Mesendoderm (in vitro differentiated cells): ENCODE results near the gene CDK11A.
"Not testable (repeated sequence)": the region's sequence is repeated elsewhere in the genome, so short reads cannot be mapped to it uniquely, and the experiment has no call there.

Experiments
- DNase-seq: peaks from one replicate; pipeline ENCODE4 v3.0.0; 2013
- H2AK5ac ChIP-seq: 2 replicates; pipeline ENCODE4 v1.6.1; 2013; ENCODE audit warnings: low read length, inconsistent platforms
- H2BK120ac ChIP-seq: 2 replicates; pipeline ENCODE4 v1.6.1; 2013; ENCODE audit warnings: low read depth, mild to moderate bottlenecking, low read length, moderate library complexity, mixed read lengths
- H2BK15ac ChIP-seq: replicated peaks from 2 replicates; pipeline ENCODE4 v1.6.1; 2013; ENCODE audit warnings: low read depth, mild to moderate bottlenecking, moderate library complexity
- H2BK5ac ChIP-seq: 2 replicates; pipeline ENCODE4 v1.6.1; 2013; ENCODE audit warnings: low read length, inconsistent platforms
- H3K18ac ChIP-seq: 2 replicates; pipeline ENCODE4 v1.6.1; 2013; ENCODE audit warnings: mild to moderate bottlenecking, low read length, mixed read lengths
- H3K23ac ChIP-seq: one replicate; pipeline ENCODE4 v1.6.1; 2013; ENCODE audit warnings: low read length
- H3K27ac ChIP-seq: 2 replicates; pipeline ENCODE4 v1.5.1; 2013; ENCODE audit warnings: low read depth, mild to moderate bottlenecking, inconsistent platforms, low read length, moderate library complexity
- H3K27me3 ChIP-seq: 2 replicates; pipeline ENCODE4 v1.6.1; 2013; ENCODE audit warnings: low read length, control low read depth, mild to moderate bottlenecking, inconsistent platforms; ENCODE audit not compliant: insufficient read depth, poor library complexity
- H3K36me3 ChIP-seq: 2 replicates; pipeline ENCODE4 v1.6.1; 2013; ENCODE audit warnings: low read length, inconsistent platforms; ENCODE audit not compliant: control insufficient read depth, insufficient read depth
- H3K4ac ChIP-seq: one replicate; pipeline ENCODE4 v1.6.1; 2013; ENCODE audit warnings: low read depth, mild to moderate bottlenecking, low read length, moderate library complexity
- H3K4me1 ChIP-seq: 2 replicates; pipeline ENCODE4 v1.6.1; 2013; ENCODE audit warnings: low read depth, low read length, inconsistent platforms; ENCODE audit not compliant: control insufficient read depth
- H3K4me2 ChIP-seq: 2 replicates; pipeline ENCODE4 v1.6.1; 2013; ENCODE audit warnings: low read length
- H3K4me3 ChIP-seq: 2 replicates; pipeline ENCODE4 v1.5.1; 2013; ENCODE audit warnings: mild to moderate bottlenecking, low read length
- H3K56ac ChIP-seq: one replicate; pipeline ENCODE4 v1.6.1; 2013; ENCODE audit warnings: low read length
- H3K79me1 ChIP-seq: 2 replicates; pipeline ENCODE4 v1.6.1; 2013; ENCODE audit warnings: low read length, inconsistent platforms
- H3K79me2 ChIP-seq: 2 replicates; pipeline ENCODE4 v1.6.1; 2013; ENCODE audit warnings: mild to moderate bottlenecking, low read length; ENCODE audit not compliant: control insufficient read depth, insufficient read depth
- H3K9ac ChIP-seq: 2 replicates; pipeline ENCODE4 v1.6.1; 2013; ENCODE audit warnings: low read length, inconsistent platforms
- H4K5ac ChIP-seq: one replicate; pipeline ENCODE4 v1.6.1; 2013; ENCODE audit warnings: low read length
- H4K8ac ChIP-seq: one replicate; pipeline ENCODE4 v1.6.1; 2013; ENCODE audit warnings: low read depth, mild to moderate bottlenecking, control low read depth, low read length, moderate library complexity
- WGBS: extraction: QIAGEN DNeasy Blood & Tissue Kit; methylation state at CpG from one replicate; pipeline ENCODE4 v1.1.7; 2013; ENCODE audit warnings: low lambda C conversion rate, missing lambda C conversion rate; ENCODE audit not compliant: insufficient coverage; ENCODE audit errors: extremely low coverage; 5-methylcytosine and 5-hydroxymethylcytosine counted together

CDK11A gene

DNA sequence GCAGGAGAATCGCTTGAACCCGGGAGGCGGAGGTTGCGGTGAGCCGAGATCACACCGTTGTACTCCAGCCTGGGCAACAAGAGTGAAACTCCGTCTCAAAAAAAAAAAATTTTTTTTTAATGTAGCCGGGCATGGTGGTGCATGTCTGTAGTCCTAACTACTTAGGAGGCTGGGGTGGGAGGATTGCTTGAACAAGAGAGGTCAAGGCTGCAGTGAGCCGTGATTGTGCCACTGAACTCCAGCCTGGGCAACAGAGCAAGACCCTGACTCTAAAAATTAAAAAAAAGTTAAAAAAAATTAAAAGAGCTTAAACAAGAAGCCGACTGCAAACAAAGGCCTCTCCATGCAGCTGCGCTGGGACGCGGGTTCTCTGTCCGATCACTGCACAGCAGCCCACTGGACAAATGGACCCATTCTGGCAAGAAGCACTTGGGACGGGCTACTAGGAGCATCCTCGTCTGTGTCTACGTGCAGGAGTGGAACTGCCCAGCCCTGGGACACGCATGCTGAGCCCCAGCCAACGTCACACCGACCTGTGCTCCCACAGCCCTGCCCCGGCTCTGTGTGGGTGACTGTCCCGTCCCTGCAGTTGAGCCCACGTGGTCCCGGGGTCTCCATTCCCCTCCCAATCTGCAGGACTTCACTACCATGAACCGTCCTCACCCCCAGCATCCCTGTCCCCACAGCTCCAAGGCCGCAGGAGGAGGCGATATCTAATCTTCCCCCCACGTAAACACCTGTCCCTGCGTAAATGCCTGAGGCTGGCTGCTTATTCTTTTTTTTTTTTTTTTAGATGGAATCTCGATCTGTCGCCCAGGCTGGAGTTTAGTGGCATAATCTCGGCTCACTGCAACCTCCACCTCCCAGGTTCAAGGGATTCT is 43.9 kb downstream of the CDK11A start:
- Histone ChIP-seq H2AK5ac (no peak overlapping the region), H3K23ac (no peak overlapping the region), H3K27ac (no peak overlapping the region), H3K9ac (no peak overlapping the region), H3K4me1 (peaks cover 8% of the 10 kb centered on the region), H3K79me1 (peaks cover 20% of the 10 kb centered on the region), H2BK120ac (no peak overlapping the region), H3K4me2 (no peak overlapping the region), H4K8ac (no peak overlapping the region), H3K79me2 (peaks cover 23% of the 10 kb centered on the region), H3K27me3 (no peaks in the 10 kb centered on the region), H3K36me3 (no peaks in the 10 kb centered on the region), H3K56ac (no peak overlapping the region), H2BK5ac (no peak overlapping the region), H4K5ac (no peak overlapping the region), H2BK15ac (no peak overlapping the region), H3K18ac (no peak overlapping the region), H3K4me3 (no peak overlapping the region), H3K4ac (no peak overlapping the region)
- DNase-seq: no peak
- no CpG with 5 or more reads among the region's 32 CpGs for WGBS

DNA sequence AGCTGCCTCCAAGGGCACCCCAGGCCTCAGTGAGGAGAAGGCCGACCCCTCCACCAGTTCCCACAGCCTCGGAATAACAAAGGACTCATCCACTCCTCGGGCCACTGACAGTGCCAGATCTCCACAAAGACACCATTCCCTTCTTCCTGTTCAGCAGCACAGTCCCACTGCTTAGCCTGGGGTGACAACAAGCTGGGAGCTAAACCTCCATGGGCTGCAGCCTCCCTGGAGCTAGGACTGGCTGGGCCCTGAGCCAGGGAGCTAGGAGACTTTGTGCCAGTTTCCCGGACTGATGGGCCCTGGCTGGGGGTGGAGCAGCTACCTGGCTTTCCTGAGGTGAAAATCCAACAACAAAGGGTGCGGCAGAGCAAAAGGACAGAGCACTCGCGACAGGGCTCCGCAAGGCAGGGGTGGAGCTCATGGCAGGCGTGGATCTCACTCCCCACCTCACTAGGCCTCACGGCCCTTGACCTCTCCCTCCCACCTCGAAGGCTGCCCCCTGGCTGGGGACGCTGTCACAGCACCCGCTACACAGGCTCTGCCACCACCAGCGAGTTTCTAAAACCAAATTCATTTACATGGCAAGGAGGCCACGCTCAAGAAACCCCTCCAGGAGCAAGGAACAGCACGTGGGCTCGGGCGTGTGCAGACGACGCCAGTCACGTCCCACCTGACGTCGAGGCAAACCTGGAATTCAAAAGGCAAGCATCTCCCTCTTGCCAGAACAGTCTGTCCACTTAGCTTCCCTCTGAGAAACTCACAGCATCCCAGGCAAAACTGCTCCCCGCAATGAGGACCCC is 45.4 kb downstream of the CDK11A start:
- Histone ChIP-seq H3K4me3 (no peak overlapping the region), H2BK5ac (no peak overlapping the region), H3K27me3 (no peaks in the 10 kb centered on the region), H3K79me2 (peaks cover 19% of the 10 kb centered on the region), H3K4me2 (no peak overlapping the region), H3K79me1 (peaks cover 20% of the 10 kb centered on the region), H3K27ac (no peak overlapping the region), H3K4me1 (peaks cover 5% of the 10 kb centered on the region), H3K56ac (peak overlapping the region; percentile 70), H4K8ac (no peak overlapping the region), H3K23ac (no peak overlapping the region), H3K36me3 (no peaks in the 10 kb centered on the region), H2BK120ac (no peak overlapping the region), H3K9ac (peak overlapping the region; percentile 54), H3K18ac (no peak overlapping the region), H3K4ac (no peak overlapping the region), H2AK5ac (peak overlapping the region; percentile 30), H2BK15ac (no peak overlapping the region), H4K5ac (peak overlapping the region; percentile 64)
- peak; percentile 76 for DNase-seq
- no CpG with 5 or more reads among the region's 24 CpGs for WGBS

- Histone ChIP-seq H3K4ac (no peak overlapping the region), H4K5ac (no peak overlapping the region), H3K27me3 (no peaks in the 10 kb centered on the region), H3K79me2 (peaks cover 14% of the 10 kb centered on the region), H3K9ac (peak overlapping the region; percentile 54), H3K4me3 (no peak overlapping the region), H3K18ac (no peak overlapping the region), H3K27ac (no peak overlapping the region), H2BK5ac (no peak overlapping the region), H4K8ac (no peak overlapping the region), H3K23ac (no peak overlapping the region), H2AK5ac (peak overlapping the region; percentile 30), H3K56ac (peak overlapping the region; percentile 70), H2BK15ac (no peak overlapping the region), H3K4me2 (no peak overlapping the region), H3K36me3 (no peaks in the 10 kb centered on the region), H2BK120ac (no peak overlapping the region), H3K79me1 (peaks cover 17% of the 10 kb centered on the region), H3K4me1 (peaks cover 3% of the 10 kb centered on the region)
- no peak for DNase-seq
- no CpG with 5 or more reads among the region's 39 CpGs for WGBS
Observed at GRCh38 chr1:1677718-1678580, 46.2 kb downstream of the CDK11A start.

- WGBS: no CpG with 5 or more reads among the region's 21 CpGs
- not testable (repeated sequence) for H3K56ac ChIP-seq, H3K27ac ChIP-seq
Observed at GRCh38 chr1:1676087-1676486, 48.1 kb downstream of the CDK11A start.

GRCh38 chr1:1675218-1675617 is 48.9 kb downstream of the CDK11A start:
- not testable (repeated sequence) for H2BK5ac ChIP-seq, H3K27me3 ChIP-seq, H3K23ac ChIP-seq, H3K27ac ChIP-seq, DNase-seq, H3K79me2 ChIP-seq, H3K4me2 ChIP-seq, H3K4me3 ChIP-seq, H3K36me3 ChIP-seq, H2BK15ac ChIP-seq, H2AK5ac ChIP-seq, H3K9ac ChIP-seq, H3K18ac ChIP-seq, H4K5ac ChIP-seq, H3K4ac ChIP-seq, H4K8ac ChIP-seq, H2BK120ac ChIP-seq, H3K4me1 ChIP-seq, H3K56ac ChIP-seq
- no CpG with 5 or more reads among the region's 18 CpGs for WGBS
- peaks cover 10% of the 10 kb centered on the region for H3K79me1 ChIP-seq

More at GRCh38 chr1:1676087-1676486, 48.1 kb downstream of the CDK11A start:
- not testable (repeated sequence) for H3K4me2 ChIP-seq, H3K4me1 ChIP-seq, H3K23ac ChIP-seq, DNase-seq, H3K27me3 ChIP-seq, H2AK5ac ChIP-seq, H3K9ac ChIP-seq, H3K4me3 ChIP-seq, H3K4ac ChIP-seq, H4K5ac ChIP-seq, H3K36me3 ChIP-seq, H2BK120ac ChIP-seq, H4K8ac ChIP-seq, H3K18ac ChIP-seq, H2BK15ac ChIP-seq, H2BK5ac ChIP-seq
- Histone ChIP-seq H3K79me2 (peaks cover 13% of the 10 kb centered on the region), H3K79me1 (peaks cover 13% of the 10 kb centered on the region)
